ENCODE measurements around the gene KCNQ1.

KCNQ1 gene

DNA sequence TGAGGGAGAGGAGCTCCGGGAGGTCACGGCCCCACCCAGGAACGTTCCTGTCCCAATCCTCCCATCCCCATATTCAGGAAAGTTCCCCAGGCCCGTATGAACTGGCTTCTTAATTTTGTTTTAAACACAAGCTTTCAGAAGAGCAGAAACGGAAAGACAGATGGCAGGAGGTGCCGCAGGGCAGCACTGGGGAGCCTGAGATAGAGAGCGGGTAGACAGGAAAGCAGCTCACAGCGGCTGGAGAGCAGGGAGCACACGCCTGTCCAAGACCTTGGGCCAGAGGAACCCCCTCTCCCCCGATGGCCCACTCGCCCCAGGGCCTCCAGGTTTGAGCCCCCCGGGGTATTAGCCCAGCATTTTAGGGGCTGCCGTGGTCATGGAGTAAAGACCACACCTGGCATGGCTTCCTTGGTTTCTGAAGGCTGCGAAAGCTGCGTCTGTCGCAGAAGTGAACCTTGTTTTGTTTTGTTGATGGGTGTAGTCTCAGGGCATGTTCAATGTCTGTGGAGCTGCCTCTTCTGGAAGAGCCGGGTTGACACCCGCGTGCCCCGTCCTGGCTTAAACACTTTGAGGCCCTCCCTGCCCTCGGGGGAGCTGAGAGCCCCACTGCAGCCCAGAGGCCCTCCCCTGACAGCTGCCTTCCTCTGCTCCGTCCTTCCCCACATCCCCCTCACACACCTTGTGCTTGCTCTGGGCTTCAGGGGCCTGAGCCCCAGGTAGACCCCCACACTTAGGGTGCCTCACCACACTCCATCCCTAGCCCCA, 272.9 kb downstream of the KCNQ1 start:
- no peak for DNase-seq (ENCODE audit: low read depth)

DNA sequence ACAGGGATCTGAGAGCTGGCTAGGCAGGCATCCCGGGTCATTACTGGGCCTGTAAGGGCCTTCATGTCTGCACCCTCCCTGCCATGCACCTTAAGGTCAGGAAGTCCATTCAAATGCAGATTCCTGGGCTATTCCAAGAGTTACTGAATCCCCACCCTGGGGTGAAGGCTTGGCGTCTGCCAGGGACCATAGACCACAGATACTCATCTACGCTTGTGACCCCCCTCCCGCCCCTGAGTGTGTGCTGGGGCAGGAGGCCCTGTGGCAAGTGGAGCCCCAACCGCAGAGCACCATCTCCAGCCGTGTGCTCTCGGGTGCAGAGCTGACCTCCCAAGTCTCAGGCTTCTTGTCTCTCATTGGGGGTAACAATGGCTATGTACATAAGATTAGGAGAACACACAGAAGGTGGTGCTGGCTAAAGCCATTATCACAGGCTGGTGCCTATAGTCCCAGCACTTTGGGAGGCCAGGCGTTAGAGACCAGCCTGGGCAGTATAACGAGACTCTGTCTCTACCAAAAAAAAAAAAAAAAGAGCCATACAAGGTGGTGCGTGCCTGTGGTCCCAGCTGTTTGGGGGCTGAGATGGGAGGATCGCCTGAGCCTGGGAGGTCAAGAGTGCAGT, 274.1 kb downstream of the KCNQ1 start:
- DNase-seq (ENCODE audit: low read depth) = no peak

DNA sequence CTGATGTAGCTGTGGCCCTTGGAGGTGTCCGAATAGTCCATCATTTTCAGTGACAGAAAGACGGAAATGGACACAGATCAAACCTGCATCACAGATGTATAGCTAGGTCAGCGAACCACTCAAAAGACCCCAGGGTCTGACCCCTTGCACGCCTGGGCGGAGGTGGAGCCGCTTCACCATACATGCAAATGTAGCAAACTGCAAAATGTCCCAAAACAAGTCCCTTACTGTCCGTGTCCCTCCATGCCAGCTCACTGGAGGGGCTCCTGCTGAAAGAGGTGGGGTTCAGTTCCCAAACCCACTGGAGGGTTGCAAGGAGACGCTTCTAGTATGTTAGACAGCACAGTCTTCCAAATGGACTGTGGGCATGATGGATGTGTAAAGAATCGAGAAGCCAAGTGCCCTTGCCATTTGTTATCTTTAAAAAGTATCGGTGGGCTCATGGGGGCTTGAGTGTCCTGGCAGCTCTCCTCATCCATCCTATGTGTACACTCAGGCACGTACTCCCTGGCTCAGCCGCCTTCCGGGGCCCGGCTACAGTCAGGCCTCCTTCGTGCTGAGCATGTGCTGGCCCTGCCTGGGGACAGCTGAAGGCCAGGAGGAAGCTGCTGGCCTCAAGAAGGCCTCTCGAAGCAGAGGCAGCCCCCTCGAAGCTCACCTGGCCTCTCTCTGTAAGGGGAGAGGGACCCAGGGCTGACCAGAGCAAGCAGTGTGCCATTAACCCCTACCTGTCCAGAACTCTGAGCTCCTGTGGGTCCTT, 275.2 kb downstream of the KCNQ1 start:
- DNase-seq (ENCODE audit: low read depth) = no peak

DNA sequence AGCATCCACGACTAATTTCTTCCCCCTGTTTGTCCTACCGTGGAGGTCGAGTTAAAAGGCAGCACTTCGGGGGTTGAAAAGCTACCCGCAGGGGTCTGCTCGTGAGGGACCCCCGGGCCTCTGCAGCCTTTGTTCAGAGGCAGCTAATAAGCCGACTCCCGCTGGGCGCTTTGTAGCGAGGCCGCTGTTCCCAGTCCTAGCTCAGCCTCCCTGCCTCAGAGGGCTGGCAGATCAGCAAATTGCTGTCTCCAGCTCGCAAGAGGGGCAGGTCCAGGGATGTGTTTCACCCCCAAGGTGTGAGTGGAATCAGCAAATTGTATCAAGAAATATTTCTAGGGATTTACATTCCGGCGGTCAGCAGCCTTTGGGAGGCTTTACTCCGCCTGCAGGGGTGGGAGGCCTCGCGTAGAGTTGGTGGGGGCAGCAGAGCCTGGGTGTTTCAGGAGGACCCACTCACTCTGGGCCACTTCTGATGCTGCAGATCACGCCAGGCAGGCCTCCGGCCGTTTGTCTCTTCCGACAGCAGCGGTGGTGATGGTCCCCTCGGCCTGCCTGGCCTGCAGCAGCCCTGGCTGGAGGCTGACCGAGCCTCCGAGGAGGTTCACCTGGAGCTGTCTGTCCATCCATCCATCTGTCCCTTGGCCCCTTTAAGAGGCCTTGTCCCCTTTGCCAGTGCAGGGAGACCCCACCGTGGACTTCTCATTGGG, 276.6 kb downstream of the KCNQ1 start:
- no peak for DNase-seq (ENCODE audit: low read depth)

DNA sequence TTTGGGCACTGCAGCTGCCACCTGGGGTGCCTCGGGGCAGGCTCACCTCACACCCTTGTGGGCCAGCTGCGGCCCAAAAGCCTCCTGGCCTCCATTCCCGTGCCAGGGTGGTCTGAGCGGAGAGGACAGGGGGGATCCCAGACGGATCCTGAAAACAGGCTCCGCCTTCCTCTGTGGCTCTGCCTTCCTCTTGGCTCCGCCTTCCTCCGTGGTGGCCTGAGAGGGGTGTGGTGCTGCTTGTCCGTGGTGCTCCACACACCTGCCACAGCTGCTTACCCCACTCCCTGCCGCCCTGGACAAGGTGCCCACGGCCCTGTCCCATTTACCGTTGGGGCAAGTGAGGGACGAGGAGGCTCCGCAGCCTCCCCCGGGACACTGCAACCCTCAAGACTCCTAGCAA, 278.1 kb downstream of the KCNQ1 start:
- DNase-seq (ENCODE audit: low read depth) = no peak

DNA sequence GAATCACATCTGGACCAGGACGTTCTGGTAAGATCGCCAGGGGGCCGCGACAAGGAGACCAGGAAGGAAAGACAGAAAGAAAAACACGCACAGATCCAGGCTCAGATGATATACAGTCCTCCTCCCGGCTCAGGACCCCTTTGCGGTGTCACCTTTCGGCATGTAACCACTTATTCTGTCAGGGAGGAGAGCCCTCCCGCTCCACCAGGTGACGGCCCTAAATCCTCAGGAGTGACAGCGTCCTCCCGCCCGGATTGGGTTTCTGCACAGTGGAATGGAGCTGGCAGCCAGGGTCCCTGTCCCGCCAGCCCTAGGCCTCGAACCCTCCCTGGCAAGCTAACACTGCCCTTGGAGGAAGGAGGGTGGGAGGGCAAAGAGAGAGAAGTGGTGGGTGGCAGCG, 279.3 kb downstream of the KCNQ1 start:
- no peak for DNase-seq (ENCODE audit: low read depth)

DNA sequence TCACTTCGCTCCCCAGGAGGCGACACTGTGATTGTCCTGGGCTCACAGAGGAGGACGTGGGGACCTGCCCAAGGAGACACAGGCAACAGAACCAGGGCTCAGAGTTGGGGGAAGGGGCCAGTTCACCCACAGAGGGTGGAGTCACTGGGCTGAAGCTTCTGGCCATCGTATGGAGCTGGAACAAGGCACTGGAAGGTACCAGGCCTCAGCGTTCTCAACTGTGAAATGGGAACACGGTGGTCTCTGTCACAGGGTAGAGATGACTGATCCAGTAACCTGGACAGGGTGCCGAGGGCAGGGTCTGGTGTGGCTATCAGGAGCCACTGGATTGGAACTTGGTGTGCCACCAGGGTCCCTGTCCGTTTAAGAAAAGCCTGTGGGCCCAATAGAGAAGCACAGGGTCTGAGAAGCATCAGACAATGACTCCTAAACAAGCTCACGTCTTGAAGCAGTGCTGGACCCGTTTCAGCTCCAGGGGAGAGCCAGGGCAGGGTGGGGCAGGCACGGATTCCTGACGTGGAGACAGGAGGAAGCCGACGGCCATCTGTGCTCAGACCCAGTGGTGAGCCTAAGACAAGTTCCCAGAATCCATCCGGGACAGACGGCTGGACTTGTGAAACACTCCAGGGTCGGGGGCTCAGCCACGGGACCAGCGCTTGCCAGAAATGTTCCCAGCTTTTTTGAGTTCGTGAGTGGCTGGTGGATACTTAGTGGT, 280.0 kb downstream of the KCNQ1 start:
- no peak for DNase-seq (ENCODE audit: low read depth)

DNA sequence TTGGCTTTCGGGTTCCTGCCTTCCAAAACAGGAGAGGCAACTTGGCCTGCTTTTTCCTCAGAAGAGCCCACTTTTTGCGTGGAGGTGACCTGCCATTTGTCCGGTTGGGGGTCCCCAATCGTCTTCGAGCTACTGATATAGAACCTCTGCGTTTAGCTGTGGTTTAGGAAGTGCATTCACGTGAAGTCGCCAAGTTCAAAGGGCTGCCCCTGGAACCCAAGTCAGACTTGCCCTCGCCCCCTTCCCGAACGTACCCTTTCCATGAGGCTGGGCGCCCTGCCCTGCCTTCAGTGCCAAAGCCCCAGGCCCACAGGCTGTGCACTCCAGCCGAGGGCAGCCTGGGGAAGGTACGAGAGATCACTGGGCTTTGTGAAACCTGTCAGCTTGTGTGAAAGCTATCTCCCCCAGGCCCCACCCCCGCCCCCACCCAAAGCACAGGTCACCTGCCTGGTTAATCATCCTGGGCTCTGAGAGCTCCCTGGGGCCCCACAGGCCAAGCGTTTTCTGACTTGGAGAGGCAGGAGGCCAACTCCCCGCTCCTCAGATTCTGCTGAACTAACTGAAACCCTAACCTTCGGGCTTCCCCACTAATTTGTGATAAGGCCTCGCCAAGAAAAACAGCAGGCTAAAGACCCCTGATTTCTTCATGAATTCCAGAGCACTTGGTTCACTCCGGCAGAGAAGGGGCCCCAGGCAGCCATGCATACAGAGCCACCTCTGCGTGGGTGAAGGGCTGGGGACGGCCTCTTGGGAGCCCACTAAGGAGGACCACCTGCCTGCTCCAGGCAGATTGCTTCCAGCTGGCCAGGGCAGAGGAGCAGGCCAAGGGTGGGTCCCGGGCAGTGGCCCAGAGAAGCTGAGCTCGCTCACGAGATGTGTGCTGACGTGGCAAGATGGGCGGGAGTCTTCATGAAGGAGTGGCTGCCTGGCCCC, 280.8 kb downstream of the KCNQ1 start:
- DNase-seq (ENCODE audit: low read depth) = no peak

DNA sequence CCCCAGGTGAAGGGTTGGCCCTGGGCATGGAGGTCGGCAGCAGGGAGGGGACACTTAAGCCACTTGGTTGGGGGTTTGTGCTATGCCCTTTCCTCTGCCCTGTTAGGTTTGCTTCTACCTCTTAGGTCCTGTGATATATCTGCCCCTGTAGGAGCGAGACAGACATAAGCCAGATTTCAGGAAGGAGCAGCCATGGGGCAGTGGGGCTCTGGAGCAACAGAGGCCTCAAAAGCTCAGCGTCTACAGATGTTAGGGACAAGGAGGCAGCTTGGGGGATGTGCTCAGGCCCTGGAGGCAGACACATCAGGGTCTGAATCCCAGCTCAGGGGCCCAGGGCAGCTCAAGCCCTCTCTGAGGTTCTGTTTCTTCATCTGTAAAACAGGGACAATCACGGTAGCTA, 282.2 kb downstream of the KCNQ1 start:
- DNase-seq (ENCODE audit: low read depth) = no peak

DNA sequence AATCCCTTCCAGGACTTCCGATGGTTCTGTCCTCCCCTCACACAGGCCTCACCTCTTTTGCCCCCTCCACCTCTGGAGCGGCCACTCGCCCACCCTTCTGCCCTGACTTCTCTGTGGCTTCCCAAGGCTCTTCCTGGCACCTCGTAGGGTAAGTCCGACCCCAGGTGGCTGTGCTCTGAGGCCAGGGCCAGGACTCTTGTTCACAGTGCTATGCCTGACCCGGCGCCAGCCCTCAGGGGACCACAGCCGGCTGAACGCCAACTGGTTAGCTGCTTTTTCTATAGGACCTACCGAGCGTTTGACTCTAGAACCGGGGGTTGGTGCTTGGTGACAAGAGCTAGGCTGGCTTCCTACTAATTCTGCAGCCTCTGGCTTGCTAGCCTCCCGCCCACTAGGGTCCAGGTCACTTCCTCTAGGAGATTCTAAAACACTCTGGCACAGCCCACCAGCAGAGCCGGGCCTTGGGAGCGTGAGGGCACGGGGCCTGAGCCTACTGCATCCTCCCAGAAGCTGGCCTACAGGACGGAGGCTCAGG, 283.4 kb downstream of the KCNQ1 start:
- no peak for DNase-seq (ENCODE audit: low read depth)

DNA sequence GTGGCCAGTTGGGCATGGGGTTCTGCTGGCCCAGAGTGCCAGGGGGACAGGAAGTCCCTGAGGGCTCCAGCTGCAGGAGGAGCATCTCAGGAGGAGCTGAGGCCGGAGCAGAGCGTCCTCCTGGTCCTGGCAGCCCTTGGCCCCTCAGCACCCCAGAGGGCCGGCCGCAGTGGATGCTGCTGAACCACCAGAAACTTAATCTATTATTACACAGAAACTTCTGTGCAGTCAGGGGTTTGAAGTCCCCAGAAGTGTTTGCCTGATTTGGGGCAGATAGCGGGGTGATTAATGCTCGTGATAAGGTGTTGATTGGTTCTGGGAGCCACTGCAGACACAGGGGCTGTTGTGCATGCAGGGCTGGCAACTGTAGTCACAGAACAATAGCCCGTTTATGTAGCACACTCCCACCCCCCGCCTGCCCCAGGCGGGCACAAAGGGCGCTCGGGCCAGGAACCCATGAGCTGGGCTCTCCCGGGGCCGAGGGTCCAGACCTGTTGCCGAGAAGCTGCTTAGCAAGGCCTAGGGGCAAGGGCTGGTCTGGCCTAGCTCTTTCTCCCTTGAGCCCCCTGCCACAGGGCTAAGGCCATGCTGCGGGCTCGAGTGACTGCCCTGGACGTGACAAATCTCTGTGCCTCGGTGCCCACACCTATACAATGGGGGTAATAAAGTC, 284.0 kb downstream of the KCNQ1 start:
- DNase-seq (ENCODE audit: low read depth) = no peak

DNA sequence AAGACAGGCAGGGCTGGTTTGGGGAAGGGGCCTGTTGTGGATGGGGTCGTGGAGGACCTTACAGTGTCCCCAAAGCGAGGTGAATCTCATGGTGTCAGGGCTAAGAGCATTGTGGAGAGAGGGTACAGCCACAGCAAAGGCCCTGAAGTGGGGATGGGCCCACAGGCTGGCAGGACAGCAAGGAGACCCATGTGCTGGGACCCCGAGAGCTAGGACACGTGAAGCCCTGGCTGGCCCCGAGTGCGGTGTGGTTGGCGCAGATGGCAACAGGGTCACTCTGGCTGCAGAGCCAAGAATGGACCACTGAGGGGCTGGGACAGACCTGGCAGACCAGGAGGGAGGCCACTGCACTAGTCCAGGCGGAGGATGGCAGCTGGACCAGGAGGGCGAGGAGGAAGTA, 285.0 kb downstream of the KCNQ1 start:
- no peak for DNase-seq (ENCODE audit: low read depth)

DNA sequence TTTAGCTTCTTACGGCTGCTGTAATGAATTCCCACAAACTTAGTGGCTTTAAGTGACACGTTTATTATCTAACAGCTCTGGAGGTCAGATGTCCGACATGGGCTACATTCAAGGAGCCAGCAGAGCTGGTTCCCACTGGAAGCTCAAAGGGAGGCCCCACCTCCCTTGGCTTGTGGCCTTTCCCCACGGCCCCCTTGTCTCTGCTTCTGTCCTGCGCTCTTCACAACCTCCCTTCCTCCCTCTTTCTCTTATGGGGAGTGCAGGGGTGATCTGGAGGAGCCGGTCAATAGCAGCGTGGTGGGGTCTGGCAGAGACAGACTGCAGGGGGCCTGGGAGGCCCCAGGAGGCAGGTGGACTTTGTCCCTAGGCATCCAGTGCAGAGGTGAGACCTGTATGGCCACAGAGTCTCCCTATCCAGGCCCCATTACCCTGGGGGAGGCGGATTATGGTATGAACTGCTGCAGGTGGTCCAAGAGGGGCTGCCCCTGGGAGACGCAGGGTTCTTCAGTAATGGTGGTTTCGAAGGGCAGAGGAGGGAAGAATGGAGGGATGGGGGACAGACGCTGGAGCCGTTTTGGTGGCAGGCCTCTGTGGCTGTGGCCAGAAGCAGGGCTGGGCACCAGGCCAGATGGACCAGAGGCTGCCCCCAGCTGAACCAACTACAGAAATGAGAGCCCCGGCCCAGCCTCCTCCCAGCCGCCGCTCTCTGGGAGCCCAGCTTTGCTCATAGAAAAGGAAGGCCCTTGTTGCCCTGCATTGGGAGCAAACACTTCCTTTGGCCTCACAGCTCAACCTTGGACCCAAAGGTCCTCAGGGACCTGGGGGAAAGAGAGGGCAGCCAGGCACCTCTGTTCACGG, 285.7 kb downstream of the KCNQ1 start:
- no peak for DNase-seq (ENCODE audit: low read depth)

DNA sequence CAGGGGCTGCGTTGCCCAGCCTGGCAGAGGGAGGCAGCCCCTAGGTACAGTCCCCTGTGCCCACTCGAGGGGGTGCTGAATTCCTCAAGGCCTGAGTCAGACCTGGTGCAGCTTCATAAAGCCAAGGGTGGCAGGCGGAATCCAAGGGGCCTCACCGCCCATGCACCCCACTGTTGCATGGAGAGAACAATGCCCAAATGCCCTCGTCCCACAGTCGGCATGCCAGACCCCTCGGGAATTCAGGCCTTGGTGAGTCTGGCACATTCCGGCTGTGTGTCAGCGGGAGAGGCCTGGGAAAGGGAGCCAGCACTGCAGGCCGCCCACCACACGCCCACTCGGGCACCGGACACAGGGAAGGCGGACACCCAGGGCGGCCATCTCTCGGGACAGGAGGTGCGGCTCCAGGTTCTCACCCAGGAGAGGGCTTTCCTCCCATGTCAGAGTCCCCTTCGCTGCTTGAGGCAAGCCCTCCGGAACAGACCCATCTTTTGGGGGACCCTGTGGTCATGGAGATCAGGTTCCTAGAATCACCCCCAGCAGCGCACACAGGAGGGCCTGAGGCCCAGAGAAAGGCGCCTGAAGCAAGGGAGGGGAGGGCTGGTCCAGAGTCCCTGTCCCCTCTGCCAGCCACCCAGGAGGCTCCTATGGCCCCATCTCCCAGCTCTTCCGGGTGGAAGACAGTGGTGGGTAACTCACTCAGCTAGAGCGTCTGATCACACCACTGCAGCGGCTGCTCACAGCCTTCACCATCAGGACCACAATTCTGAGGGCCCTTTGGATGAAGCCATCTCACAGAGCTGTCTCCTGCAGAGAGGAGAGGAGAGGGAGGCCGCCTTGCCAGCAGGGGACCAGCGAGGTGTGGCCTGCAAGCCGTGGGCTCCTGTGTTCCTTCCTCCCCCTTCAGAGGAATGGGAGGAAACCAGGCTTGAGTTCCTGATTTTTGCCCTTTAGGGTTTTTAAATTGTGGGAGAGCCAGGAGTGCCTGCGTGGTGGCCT, 286.6 kb downstream of the KCNQ1 start:
- DNase-seq (ENCODE audit: low read depth) = no peak

DNA sequence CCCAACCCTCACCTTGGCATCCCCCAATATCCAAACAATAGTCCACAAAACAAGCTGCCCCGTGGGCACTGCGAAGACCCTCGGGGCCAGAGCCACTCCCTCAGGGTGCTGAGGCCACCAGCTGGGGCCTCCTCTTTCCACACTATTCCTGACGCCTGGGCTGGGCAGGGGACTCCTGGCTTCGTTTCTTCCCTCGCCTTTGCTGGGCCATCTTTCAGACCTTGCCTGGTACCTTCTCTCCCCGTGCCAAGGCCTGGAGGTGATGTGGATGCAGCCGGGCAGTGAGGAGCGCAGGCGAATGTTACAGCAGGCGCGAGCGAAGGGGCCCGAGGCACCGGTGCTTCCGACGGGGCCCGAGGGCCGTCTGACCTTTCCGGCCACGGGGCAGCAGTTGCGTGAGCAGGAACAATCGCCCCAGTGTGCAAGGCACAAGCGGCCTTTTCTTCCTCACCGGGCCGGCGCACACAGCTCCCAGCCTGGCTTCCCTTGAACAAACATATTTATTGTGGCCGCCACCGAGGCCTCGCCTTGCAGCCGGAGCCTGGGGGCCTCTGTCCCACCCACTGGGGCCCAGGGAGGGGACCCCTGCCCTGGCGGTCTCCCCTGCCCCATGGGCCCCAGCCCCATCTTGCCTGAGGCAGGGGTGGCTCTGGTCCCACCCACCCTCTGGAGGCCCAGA, 287.6 kb downstream of the KCNQ1 start:
- DNase-seq (ENCODE audit: low read depth) = no peak

DNA sequence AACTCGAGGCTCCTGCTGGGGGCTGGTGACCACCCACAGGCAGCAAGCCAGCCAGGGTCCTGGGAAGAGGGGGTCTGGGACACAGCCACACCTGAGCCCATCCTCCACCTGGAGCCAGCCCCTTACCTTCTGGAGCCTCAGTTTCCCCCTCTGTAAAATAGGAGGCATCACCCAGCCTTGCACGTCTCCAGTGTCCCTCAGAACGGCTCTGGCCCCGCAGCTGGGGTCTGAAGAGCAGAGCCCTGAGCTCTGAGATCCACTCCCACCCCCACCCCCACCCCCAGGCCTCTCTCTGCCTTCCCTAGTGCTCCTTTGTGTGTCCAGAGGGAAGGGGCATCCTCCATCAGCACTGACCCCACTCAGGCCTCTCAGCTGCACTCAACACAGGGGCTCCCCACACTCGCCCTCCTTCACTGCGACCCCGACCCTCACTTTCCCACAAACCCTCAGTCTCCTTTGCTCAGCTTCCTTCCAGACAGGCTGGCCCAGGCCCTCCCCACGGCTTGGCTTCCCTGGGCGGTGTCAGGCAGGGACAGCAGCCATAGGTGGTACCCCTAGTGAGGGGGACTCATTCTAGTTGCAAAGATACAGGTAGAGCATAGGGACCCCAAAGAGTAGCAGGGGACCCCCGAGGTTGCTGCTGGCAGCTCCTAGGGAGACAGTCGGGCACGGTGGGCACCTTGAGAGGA, 288.3 kb downstream of the KCNQ1 start:
- DNase-seq (ENCODE audit: low read depth) = no peak
